ENCODE measurements around the gene ENTPD2.

Gene ENTPD2

DNA sequence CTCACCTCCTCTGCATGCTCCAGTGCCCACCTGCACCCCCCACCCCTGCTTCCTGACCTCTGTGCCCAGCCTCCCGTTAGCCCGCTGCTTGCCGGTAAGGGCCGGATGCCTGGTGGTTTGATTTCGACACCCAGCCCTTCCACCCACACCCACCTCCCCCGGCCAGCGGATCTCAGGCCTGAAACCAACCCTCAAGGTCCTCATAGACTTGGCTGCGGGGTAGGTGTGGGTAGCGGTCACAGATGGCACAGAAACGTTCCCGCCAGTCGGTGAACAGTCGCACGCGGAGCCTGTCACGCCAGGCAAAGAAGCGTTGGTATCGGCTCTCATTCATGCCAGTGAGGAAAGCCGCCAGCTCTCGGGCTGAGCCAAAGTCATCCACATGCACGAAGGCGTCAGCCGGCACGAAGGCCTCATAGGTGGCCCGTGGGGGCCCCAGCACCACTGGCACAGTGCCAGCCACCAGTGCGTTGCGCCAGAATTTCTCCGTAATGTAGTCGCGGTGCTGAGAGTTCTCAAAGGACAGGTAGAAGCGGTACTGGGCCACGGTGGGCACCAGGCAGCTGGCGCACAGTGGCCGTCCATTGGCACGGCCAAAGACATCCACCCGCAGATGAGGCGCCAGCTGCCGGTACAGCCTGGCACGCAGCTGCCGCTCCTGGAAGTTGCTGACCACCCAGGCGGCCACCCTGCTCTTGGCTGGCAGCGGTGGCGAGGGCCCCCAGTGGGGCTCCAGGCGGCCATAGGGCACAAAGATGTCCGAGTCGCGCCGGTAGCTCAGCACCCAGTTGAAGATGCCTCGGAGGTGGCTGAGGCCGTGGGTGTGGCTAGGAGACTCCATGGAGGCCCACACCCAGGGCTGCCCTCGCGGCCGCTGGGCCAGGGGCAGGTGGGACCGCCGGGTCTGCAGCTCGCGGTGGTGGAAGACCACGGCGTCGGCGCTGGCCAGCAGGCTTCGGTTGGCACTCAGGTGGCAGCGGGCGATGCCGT lies 23.0 kb downstream of the ENTPD2 start:
- TF ChIP-seq, protein P1, sequence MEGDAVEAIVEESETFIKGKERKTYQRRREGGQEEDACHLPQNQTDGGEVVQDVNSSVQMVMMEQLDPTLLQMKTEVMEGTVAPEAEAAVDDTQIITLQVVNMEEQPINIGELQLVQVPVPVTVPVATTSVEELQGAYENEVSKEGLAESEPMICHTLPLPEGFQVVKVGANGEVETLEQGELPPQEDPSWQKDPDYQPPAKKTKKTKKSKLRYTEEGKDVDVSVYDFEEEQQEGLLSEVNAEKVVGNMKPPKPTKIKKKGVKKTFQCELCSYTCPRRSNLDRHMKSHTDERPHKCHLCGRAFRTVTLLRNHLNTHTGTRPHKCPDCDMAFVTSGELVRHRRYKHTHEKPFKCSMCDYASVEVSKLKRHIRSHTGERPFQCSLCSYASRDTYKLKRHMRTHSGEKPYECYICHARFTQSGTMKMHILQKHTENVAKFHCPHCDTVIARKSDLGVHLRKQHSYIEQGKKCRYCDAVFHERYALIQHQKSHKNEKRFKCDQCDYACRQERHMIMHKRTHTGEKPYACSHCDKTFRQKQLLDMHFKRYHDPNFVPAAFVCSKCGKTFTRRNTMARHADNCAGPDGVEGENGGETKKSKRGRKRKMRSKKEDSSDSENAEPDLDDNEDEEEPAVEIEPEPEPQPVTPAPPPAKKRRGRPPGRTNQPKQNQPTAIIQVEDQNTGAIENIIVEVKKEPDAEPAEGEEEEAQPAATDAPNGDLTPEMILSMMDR (IDR thresholded peaks at IDR 0.05): no peak
- Mint-ChIP-seq H3K27ac (no peak overlapping the region), H3K9me3 (no peaks in the 10 kb centered on the region), H3K27me3 (ENCODE audit: low read depth, poor library complexity) (peaks cover 7% of the 10 kb centered on the region), H3K36me3 (ENCODE audit: low read depth) (no peaks in the 10 kb centered on the region), H3K4me1 (peaks cover 5% of the 10 kb centered on the region), H3K4me3 (no peak overlapping the region)
- no peak for DNase-seq

DNA sequence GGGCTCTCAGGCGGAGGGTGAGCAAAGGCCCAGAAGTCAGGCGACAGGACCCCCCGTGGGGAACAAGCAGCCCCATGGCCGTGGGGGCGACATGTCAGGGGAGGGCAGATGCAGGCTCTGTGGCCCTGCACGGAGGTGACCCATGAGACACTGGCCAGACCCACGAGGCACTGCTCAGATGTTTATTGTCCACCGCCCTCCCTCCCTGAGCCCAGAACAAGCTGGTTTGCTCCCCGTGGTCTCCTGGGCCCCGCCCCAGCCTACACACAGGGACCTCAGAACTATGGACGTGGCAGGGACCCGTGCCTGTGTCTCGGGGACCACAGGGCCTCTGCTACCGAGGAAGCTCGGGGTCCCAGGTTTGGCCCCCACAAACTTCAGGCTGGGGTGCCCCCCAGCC lies 23.9 kb downstream of the ENTPD2 start:
- peak overlapping the region; percentile 72 for H3K4me3 Mint-ChIP-seq
- no peak overlapping the region for H3K27ac Mint-ChIP-seq
- DNase-seq: no peak
- TF ChIP-seq, protein P1 (IDR thresholded peaks at IDR 0.05): no peak
- no peaks in the 10 kb centered on the region for H3K9me3 Mint-ChIP-seq
- peaks cover 4% of the 10 kb centered on the region for H3K27me3 Mint-ChIP-seq (ENCODE audit: low read depth, poor library complexity)
- H3K4me1 Mint-ChIP-seq: peaks cover 5% of the 10 kb centered on the region
- no peaks in the 10 kb centered on the region for H3K36me3 Mint-ChIP-seq (ENCODE audit: low read depth)

DNA sequence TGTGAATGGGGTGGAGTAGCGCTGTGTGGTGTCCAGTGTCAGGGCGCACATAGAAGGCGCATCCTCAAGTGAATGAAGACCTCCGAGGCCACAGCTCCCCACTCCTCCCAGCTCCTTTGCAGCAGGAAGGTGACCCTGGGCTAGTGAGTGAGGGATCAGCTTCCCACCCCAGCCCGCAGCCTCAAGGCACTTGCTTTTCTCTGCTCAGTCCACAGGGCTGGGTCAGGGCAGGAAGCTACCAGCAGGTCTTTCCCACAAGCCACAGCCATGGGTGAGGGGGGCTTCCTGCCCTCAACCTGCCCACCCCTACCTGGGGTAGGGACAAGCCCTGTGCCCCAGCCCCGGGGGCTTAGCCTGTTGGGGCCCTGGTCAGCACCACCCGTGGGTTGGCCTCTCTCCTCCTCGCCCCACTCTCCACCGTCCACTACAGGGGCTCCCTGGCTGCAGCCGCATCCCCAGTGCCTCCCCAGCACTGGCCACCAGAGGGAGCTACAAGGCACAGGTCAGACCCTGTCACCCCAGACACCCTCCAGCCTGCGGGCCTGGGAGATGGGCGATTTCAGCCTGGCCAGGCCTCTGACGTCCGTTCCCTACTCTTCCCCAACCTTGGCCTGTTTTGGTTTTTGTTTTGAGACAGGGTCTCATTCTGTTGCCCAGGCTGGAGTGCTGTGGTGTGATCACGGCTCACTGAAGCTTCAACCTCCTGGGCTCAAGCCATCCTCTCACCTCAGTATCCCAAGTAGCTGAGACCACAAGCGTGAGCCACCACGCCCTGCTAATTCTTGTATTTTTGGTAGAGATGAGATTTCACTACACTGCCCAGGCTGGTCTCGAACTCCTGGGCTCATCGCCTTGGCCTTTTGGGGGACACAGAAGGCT lies 24.6 kb downstream of the ENTPD2 start:
- Mint-ChIP-seq H3K4me1 (peaks cover 5% of the 10 kb centered on the region), H3K36me3 (ENCODE audit: low read depth) (no peaks in the 10 kb centered on the region), H3K4me3 (peak overlapping the region; percentile 72), H3K27me3 (ENCODE audit: low read depth, poor library complexity) (peaks cover 4% of the 10 kb centered on the region), H3K27ac (no peak overlapping the region), H3K9me3 (no peaks in the 10 kb centered on the region)
- peak; percentile 91 for DNase-seq
- TF ChIP-seq, protein P1 (IDR thresholded peaks at IDR 0.05): peak; percentile 92

DNA sequence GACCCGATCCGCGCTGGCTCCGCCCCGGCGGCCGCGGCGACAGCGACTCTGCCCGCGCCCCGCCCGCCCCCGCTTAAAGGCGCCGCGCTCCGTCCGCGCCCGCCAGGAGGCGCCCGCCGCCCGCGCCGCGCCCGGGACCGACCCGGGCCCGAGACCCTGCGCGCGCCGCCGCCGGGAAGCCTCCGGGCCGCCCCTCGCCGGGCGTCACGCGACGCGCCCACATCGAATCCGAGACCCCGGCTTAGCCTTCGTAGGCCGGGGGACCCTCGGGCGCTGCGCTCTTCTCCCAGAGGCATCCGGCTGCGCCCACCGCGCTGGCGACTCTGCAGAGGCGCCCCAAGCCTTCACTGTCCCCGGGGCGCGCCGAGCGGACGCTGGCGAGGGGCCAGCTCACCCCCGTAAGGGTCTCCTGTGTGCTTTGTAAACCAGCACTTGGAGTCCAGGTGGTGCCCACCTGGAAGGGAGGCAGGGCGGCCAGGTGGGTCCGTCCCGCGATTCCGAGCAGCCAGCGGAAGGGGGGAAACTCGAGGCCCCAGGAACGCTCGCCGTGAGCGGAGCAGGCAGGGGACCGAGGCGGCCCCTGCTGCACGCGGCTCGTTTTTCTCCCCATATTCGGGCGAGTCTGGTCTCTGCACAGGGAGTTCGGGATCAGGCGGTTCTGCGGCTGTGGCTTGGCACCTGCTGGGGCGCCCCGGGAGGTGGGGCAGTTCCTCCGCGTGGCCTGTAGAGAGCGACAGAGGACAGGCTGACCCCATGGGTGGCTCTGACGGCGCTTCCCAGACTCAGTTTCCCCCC lies 25.4 kb downstream of the ENTPD2 start:
- Mint-ChIP-seq H3K9me3 (no peaks in the 10 kb centered on the region), H3K27ac (no peak overlapping the region), H3K36me3 (ENCODE audit: low read depth) (no peaks in the 10 kb centered on the region), H3K4me3 (peak overlapping the region; percentile 72), H3K4me1 (peaks cover 7% of the 10 kb centered on the region), H3K27me3 (ENCODE audit: low read depth, poor library complexity) (peaks cover 4% of the 10 kb centered on the region)
- TF ChIP-seq, protein P1 (IDR thresholded peaks at IDR 0.05): no peak
- DNase-seq: peak; percentile 85

DNA sequence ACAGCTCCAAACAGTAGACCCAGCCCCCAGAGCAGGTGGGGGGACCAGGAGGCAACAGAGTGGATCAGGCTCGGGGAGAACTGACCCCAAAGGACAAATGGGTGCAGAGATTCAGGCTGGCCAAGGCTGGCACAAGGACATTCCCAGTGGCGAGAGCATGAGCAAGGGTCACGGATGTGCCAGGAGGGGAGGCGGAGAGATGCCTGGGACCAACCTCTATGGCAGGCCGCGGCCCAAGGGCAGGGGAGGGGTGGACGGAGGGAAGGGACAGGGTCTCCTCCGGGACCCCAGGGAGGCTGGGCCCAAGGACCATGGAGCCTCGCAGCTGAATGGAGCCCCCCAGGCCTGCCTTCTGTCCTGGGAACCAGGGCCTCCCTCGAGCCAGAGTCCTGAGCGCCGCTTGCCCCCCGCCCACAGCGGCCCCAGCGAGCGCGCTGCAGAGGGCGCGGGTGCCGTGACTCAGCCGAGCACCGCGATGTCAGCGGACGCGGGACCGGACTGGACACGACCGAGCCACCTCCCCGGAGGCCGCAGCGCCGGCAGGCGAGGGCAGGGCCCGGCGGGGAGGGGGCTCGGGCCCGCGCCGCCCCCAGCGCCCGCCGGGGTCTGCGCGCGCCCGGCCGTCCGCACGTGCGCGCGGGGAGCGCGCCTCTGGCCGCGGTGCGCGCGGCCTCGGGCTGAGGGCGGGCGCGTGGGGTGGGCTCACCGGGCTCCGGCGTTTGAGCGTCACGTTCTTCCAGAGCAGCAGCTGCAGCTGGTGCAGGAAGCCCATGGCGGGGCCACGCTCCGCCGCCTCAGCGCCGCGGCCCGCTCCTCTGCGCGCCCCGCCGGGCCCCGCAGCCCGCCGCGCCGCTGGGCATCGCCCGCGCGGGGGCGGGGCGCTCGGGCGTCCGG lies 26.2 kb downstream of the ENTPD2 start, which contains the start of gene ABCA2:
Gene ABCA2 (minus strand): TSS at position 869 of the 894 bp plus-strand sequence. CDS start 97 bp downstream, at position 772.
- Mint-ChIP-seq H3K9me3 (no peaks in the 10 kb centered on the region), H3K4me3 (peak within 1 kb of the TSS; percentile 85), H3K27ac (no peak within 1 kb of the TSS), H3K36me3 (ENCODE audit: low read depth) (no peaks in the 10 kb centered on the region), H3K27me3 (ENCODE audit: low read depth, poor library complexity) (peaks cover 4% of the 10 kb centered on the region), H3K4me1 (peaks cover 14% of the 10 kb centered on the region)
- TF ChIP-seq, protein P1 (IDR thresholded peaks at IDR 0.05): no peak
- DNase-seq: peak; percentile 56
